GM19372 (cell line): Measurements from ENCODE around the gene FAM72A.
"Not testable (repeated sequence)": the region's sequence is repeated elsewhere in the genome, so short reads cannot be mapped to it uniquely, and the experiment has no call there.

Source experiments
- ATAC-seq: cut with Tn5 transposase; IDR thresholded peaks from one replicate; pipeline ENCODE4 v1.9.1; 2021; ENCODE audit warnings: mild to moderate bottlenecking, low read depth, moderate library complexity; ENCODE audit not compliant: unreplicated experiment

FAM72A gene

GRCh38 chr1:206218285-206218684 is 15.6 kb upstream of the FAM72A start:
- ATAC-seq: not testable (repeated sequence)

- not testable (repeated sequence) for ATAC-seq
Observed at GRCh38 chr1:206215600-206216392, 13.2 kb upstream of the FAM72A start.

GRCh38 chr1:206210802-206211201 is 8.2 kb upstream of the FAM72A start:
- ATAC-seq: not testable (repeated sequence)

GRCh38 chr1:206205569-206205968 is 2.9 kb upstream of the FAM72A start:
- not testable (repeated sequence) for ATAC-seq

- ATAC-seq: not testable (repeated sequence)
Observed at GRCh38 chr1:206204871-206205270, 2.2 kb upstream of the FAM72A start.

- ATAC-seq: not testable (repeated sequence)
Observed at GRCh38 chr1:206204159-206204511, 1.5 kb upstream of the FAM72A start.

- peak; percentile 1 for ATAC-seq
Observed at GRCh38 chr1:206203364-206204158, 922 bp upstream of the FAM72A start, which contains the start of gene SRGAP2. Gene SRGAP2 (plus strand): TSS chr1:206203541. CDS start chr1:206205971, 2,430 bp downstream.

- ATAC-seq: not testable (repeated sequence)
Observed at GRCh38 chr1:206196748-206197424, 5.8 kb downstream of the FAM72A start.

- not testable (repeated sequence) for ATAC-seq
Observed at GRCh38 chr1:206195182-206195581, 7.5 kb downstream of the FAM72A start.

GRCh38 chr1:206186826-206187225 is 15.8 kb downstream of the FAM72A start:
- ATAC-seq: not testable (repeated sequence)

GRCh38 chr1:206185778-206186177 is 16.9 kb downstream of the FAM72A start:
- not testable (repeated sequence) for ATAC-seq

GRCh38 chr1:206183788-206184187 is 18.9 kb downstream of the FAM72A start:
- not testable (repeated sequence) for ATAC-seq

GRCh38 chr1:206182368-206183317 is 20.0 kb downstream of the FAM72A start:
- not testable (repeated sequence) for ATAC-seq

GRCh38 chr1:206179666-206180065 is 23.0 kb downstream of the FAM72A start:
- not testable (repeated sequence) for ATAC-seq

GRCh38 chr1:206178061-206178989 is 24.3 kb downstream of the FAM72A start:
- not testable (repeated sequence) for ATAC-seq

GRCh38 chr1:206176114-206176502 is 26.5 kb downstream of the FAM72A start:
- ATAC-seq: not testable (repeated sequence)

GRCh38 chr1:206175459-206176113 is 27.1 kb downstream of the FAM72A start:
- ATAC-seq: not testable (repeated sequence)
